ENCODE results near the gene CEP112.
A peak's percentile ranks its signal among the peaks of the same experiment; 100 is the strongest.

Gene CEP112

DNA sequence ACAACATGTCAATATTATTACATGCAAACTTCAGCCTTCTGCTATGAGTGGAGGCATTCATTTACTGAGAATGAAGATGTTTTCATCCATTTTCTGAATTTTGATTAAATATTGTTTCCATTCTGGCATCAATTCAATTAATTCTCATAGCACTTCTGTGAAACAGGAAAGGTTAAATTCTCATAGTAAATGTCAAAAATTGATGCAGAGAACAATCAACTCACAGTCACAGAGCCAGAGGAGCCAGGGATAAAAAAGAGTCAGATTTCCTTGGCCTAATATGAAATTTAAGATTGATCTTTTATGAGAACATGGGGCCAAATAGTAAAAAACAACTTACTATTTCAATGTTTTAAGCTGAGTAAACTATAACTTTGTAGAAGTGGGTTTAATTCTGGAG is 446.7 kb downstream of the CEP112 start:
- H4K12ac ChIP-seq (ENCODE audit: low read depth, low read length): no peak overlapping the region
- H3K9ac ChIP-seq (ENCODE audit: low read length): no peak overlapping the region
- no peak overlapping the region for H3K4me2 ChIP-seq (ENCODE audit: low read length)
- H3K14ac ChIP-seq (ENCODE audit: low read length): no peak overlapping the region
- H3K79me1 ChIP-seq (ENCODE audit: low read length): no peaks in the 10 kb centered on the region
- H3K27me3 ChIP-seq (ENCODE audit: insufficient read depth, low read length): no peaks in the 10 kb centered on the region
- no peak overlapping the region for H4K8ac ChIP-seq (ENCODE audit: low read depth, low read length)
- H3K4ac ChIP-seq (ENCODE audit: low read depth, low read length): no peak overlapping the region
- H3K4me1 ChIP-seq (ENCODE audit: control insufficient read depth in 1 of 2, insufficient read depth in 2 of 2, low read length in 2 of 2): no peaks in the 10 kb centered on the region
- no peak overlapping the region for H3K27ac ChIP-seq (ENCODE audit: low read depth, low read length)
- H2BK120ac ChIP-seq (ENCODE audit: insufficient read depth, low read length, poor library complexity): no peak overlapping the region
- no peak overlapping the region for H2BK12ac ChIP-seq (ENCODE audit: low read length)
- H3K23ac ChIP-seq (ENCODE audit: low read length): no peak overlapping the region
- H3K9me3 ChIP-seq (ENCODE audit: insufficient read depth, low read depth, low read length): no peaks in the 10 kb centered on the region
- H4K91ac ChIP-seq (ENCODE audit: low read depth, low read length): no peak overlapping the region
- no peak overlapping the region for H2BK5ac ChIP-seq (ENCODE audit: low read depth, low read length, poor library complexity)
- H2AFZ ChIP-seq (ENCODE audit: insufficient read depth, low read length, poor library complexity): no peak overlapping the region
- no peaks in the 10 kb centered on the region for H3K79me2 ChIP-seq (ENCODE audit: control insufficient read depth, insufficient read depth, low read length, poor library complexity)
- no peaks in the 10 kb centered on the region for H3K36me3 ChIP-seq (ENCODE audit: control insufficient read depth in 1 of 2, insufficient read depth in 2 of 2, low read length in 2 of 2)
- H2AK5ac ChIP-seq (ENCODE audit: low read length): no peak overlapping the region
- DNase-seq: no peak
- no peak overlapping the region for H3K4me3 ChIP-seq (ENCODE audit: low read depth, low read length)
- no peak overlapping the region for H3K18ac ChIP-seq (ENCODE audit: low read length)

- WGBS (ENCODE audit: extremely low coverage, insufficient coverage, insufficient read length): no CpG with 5 or more reads among the region's 1 CpG
- Histone ChIP-seq H2AK5ac (ENCODE audit: low read length) (no peak overlapping the region), H2BK5ac (ENCODE audit: low read depth, low read length, poor library complexity) (no peak overlapping the region), H3K23ac (ENCODE audit: low read length) (no peak overlapping the region), H3K4ac (ENCODE audit: low read depth, low read length) (no peak overlapping the region), H3K79me1 (ENCODE audit: low read length) (no peaks in the 10 kb centered on the region), H3K14ac (ENCODE audit: low read length) (no peak overlapping the region), H4K12ac (ENCODE audit: low read depth, low read length) (no peak overlapping the region), H3K79me2 (ENCODE audit: control insufficient read depth, insufficient read depth, low read length, poor library complexity) (no peaks in the 10 kb centered on the region), H2BK12ac (ENCODE audit: low read length) (no peak overlapping the region), H2BK120ac (ENCODE audit: insufficient read depth, low read length, poor library complexity) (no peak overlapping the region), H3K4me2 (ENCODE audit: low read length) (no peak overlapping the region), H2AFZ (ENCODE audit: insufficient read depth, low read length, poor library complexity) (no peak overlapping the region), H3K36me3 (ENCODE audit: control insufficient read depth in 1 of 2, insufficient read depth in 2 of 2, low read length in 2 of 2) (no peaks in the 10 kb centered on the region), H3K9me3 (ENCODE audit: insufficient read depth, low read depth, low read length) (no peaks in the 10 kb centered on the region), H3K9ac (ENCODE audit: low read length) (no peak overlapping the region), H3K4me1 (ENCODE audit: control insufficient read depth in 1 of 2, insufficient read depth in 2 of 2, low read length in 2 of 2) (no peaks in the 10 kb centered on the region), H3K18ac (ENCODE audit: low read length) (no peak overlapping the region), H3K4me3 (ENCODE audit: low read depth, low read length) (no peak overlapping the region), H3K27ac (ENCODE audit: low read depth, low read length) (no peak overlapping the region), H4K8ac (ENCODE audit: low read depth, low read length) (no peak overlapping the region), H4K91ac (ENCODE audit: low read depth, low read length) (no peak overlapping the region), H3K27me3 (ENCODE audit: insufficient read depth, low read length) (no peaks in the 10 kb centered on the region)
- peak in 1 of 2 donors; percentile 64 for DNase-seq
Measured at GRCh38 chr17:65743308-65743655, 448.7 kb downstream of the CEP112 start.

DNA sequence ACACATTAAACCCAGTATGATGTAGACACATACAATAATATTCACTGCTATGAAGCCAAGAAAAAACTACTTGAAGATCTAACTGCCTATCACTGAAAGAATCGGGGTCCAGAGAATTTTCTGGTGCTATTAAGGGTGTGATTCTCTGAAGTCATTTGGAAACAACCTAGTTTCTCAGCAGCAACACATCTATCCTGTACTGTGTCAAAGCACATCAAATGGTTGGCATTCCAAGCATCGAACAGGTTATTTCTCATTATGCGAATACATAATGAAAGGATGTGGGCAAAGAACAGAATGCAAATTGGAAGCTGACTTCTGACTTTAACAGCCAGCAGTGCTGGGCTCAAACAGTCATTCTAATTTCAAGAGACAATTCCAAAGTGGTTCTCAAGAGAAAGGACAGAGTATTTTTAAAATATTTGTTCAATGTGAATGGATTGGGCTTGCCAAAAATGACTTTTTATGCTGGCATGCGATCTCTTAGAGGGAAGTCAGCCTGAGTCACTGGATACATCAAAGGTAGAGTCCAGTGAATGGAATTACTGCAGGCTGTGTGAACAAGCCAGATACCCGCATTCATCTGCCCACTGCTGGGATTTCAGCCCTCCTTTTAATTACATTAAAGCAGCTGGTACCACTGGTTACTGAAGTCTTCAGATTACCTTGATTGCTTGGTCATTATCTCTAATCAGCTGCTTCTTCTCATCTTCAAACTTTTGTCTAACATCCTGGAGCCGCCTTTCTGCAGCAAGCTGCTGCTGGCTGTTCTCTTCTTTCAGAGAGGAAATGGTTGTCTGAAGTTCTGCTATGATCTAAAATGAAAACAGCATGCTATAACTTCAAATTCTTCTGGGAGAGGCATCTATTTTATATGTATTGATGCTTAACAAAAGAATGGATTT is 449.3 kb downstream of the CEP112 start:
- Histone ChIP-seq H3K23ac (ENCODE audit: low read length) (no peak overlapping the region), H2BK5ac (ENCODE audit: low read depth, low read length, poor library complexity) (no peak overlapping the region), H3K9ac (ENCODE audit: low read length) (no peak overlapping the region), H2BK120ac (ENCODE audit: insufficient read depth, low read length, poor library complexity) (no peak overlapping the region), H3K79me1 (ENCODE audit: low read length) (no peaks in the 10 kb centered on the region), H3K4me2 (ENCODE audit: low read length) (no peak overlapping the region), H2BK12ac (ENCODE audit: low read length) (no peak overlapping the region), H3K14ac (ENCODE audit: low read length) (no peak overlapping the region), H4K8ac (ENCODE audit: low read depth, low read length) (no peak overlapping the region), H3K27ac (ENCODE audit: low read depth, low read length) (no peak overlapping the region), H3K27me3 (ENCODE audit: insufficient read depth, low read length) (no peaks in the 10 kb centered on the region), H3K9me3 (ENCODE audit: insufficient read depth, low read depth, low read length) (no peaks in the 10 kb centered on the region), H3K4me3 (ENCODE audit: low read depth, low read length) (no peak overlapping the region), H2AK5ac (ENCODE audit: low read length) (no peak overlapping the region), H3K18ac (ENCODE audit: low read length) (no peak overlapping the region), H2AFZ (ENCODE audit: insufficient read depth, low read length, poor library complexity) (no peak overlapping the region), H4K12ac (ENCODE audit: low read depth, low read length) (no peak overlapping the region), H3K36me3 (ENCODE audit: control insufficient read depth in 1 of 2, insufficient read depth in 2 of 2, low read length in 2 of 2) (no peaks in the 10 kb centered on the region), H3K4me1 (ENCODE audit: control insufficient read depth in 1 of 2, insufficient read depth in 2 of 2, low read length in 2 of 2) (no peaks in the 10 kb centered on the region), H4K91ac (ENCODE audit: low read depth, low read length) (no peak overlapping the region), H3K79me2 (ENCODE audit: control insufficient read depth, insufficient read depth, low read length, poor library complexity) (no peaks in the 10 kb centered on the region), H3K4ac (ENCODE audit: low read depth, low read length) (no peak overlapping the region)
- peak; percentile 91 to 95 for DNase-seq
- WGBS (ENCODE audit: extremely low coverage, insufficient coverage, insufficient read length): no CpG with 5 or more reads among the region's 6 CpGs

DNA sequence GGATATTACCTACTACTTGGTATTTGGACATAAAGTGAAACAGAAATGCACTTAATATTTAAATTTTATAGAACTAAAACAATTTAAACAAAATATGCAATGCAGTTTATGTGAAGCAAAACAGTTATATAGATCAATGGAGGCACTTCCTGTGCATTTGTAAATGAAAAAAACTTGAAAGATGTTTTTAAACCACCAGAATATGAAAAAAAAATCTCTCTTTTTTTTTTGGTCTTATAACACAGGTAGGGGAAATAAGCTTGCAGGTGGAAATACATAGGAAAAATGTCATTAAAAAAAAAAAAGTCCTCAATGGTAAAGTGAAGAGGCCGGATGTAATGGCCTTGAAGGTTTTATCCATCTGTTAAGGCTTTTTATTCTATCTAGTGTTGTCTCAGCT is 450.2 kb downstream of the CEP112 start:
- H3K36me3 ChIP-seq (ENCODE audit: control insufficient read depth in 1 of 2, insufficient read depth in 2 of 2, low read length in 2 of 2): no peaks in the 10 kb centered on the region
- H3K9me3 ChIP-seq (ENCODE audit: insufficient read depth, low read depth, low read length): no peaks in the 10 kb centered on the region
- H4K12ac ChIP-seq (ENCODE audit: low read depth, low read length): no peak overlapping the region
- no peak overlapping the region for H3K9ac ChIP-seq (ENCODE audit: low read length)
- H2BK5ac ChIP-seq (ENCODE audit: low read depth, low read length, poor library complexity): no peak overlapping the region
- H3K14ac ChIP-seq (ENCODE audit: low read length): no peak overlapping the region
- H3K79me1 ChIP-seq (ENCODE audit: low read length): no peaks in the 10 kb centered on the region
- H2AFZ ChIP-seq (ENCODE audit: insufficient read depth, low read length, poor library complexity): no peak overlapping the region
- H3K27ac ChIP-seq (ENCODE audit: low read depth, low read length): no peak overlapping the region
- DNase-seq: no peak
- no peak overlapping the region for H3K4me2 ChIP-seq (ENCODE audit: low read length)
- H3K4me3 ChIP-seq (ENCODE audit: low read depth, low read length): no peak overlapping the region
- H3K4me1 ChIP-seq (ENCODE audit: control insufficient read depth in 1 of 2, insufficient read depth in 2 of 2, low read length in 2 of 2): no peaks in the 10 kb centered on the region
- no peaks in the 10 kb centered on the region for H3K27me3 ChIP-seq (ENCODE audit: insufficient read depth, low read length)
- no peak overlapping the region for H3K18ac ChIP-seq (ENCODE audit: low read length)
- no peak overlapping the region for H3K23ac ChIP-seq (ENCODE audit: low read length)
- H3K4ac ChIP-seq (ENCODE audit: low read depth, low read length): no peak overlapping the region
- no peak overlapping the region for H2BK12ac ChIP-seq (ENCODE audit: low read length)
- no peak overlapping the region for H4K91ac ChIP-seq (ENCODE audit: low read depth, low read length)
- no peak overlapping the region for H2BK120ac ChIP-seq (ENCODE audit: insufficient read depth, low read length, poor library complexity)
- H3K79me2 ChIP-seq (ENCODE audit: control insufficient read depth, insufficient read depth, low read length, poor library complexity): no peaks in the 10 kb centered on the region
- no peak overlapping the region for H2AK5ac ChIP-seq (ENCODE audit: low read length)
- WGBS (ENCODE audit: extremely low coverage, insufficient coverage, insufficient read length): no CpG with 5 or more reads among the region's 1 CpG
- H4K8ac ChIP-seq (ENCODE audit: low read depth, low read length): no peak overlapping the region
